OCI-LY7 (cell line): ENCODE measurements around the gene SLC39A12. TPM values are rescaled to one million over a fixed set of nuclear protein-coding genes. Genes with fewer than 3 reads are reported as not detected.

Experiments
- BruUV-seq: library from RNA; stranded (reverse); fragments of 400-500 nt; replicated peaks from 2 replicates; lab custom pipeline; 2021; lab: Mats Ljungman, UMichigan
- CTCF ChIA-PET: fragments of 300-600 bp; sonication (Branson Sonifier 250); formaldehyde crosslinking; loops from one replicate; lab custom pipeline; 2022; ENCODE audit warnings: antibody characterized with exemption; ENCODE audit not compliant: unreplicated experiment; lab: Charles Lee
- POLR2A ChIA-PET: fragments of 300-600 bp; sonication (Branson Sonifier 250); formaldehyde crosslinking; loops from one replicate; lab custom pipeline; 2022; ENCODE audit warnings: antibody characterized with exemption; lab: Charles Lee
- DNase-seq: peaks from one replicate; pipeline ENCODE4 v3.0.0-alpha.2; 2015; ENCODE audit warnings: low spot score
- H2AFZ ChIP-seq: fragments of 200-600 bp; sonication (generic), shearing (Covaris generic); 2 replicates; pipeline ENCODE4 v1.6.1; 2014; ENCODE audit warnings: mild to moderate bottlenecking, antibody characterized with exemption, low read length, moderate library complexity
- H3K27ac ChIP-seq: fragments of 200-600 bp; sonication (generic); 2 replicates; pipeline ENCODE4 v1.5.1; 2014; ENCODE audit warnings: mixed run types, low read depth, mild to moderate bottlenecking, moderate library complexity, low read length, inconsistent platforms; ENCODE audit not compliant: poor library complexity, severe bottlenecking
- H3K36me3 ChIP-seq: fragments of 200-600 bp; sonication (generic); 2 replicates; pipeline ENCODE4 v1.6.1; 2014; ENCODE audit warnings: mild to moderate bottlenecking, antibody characterized with exemption, low read length, moderate library complexity, mixed read lengths; ENCODE audit not compliant: insufficient read depth
- H3K4me1 ChIP-seq: fragments of 200-600 bp; sonication (generic); 2 replicates; pipeline ENCODE4 v1.5.1; 2014; ENCODE audit warnings: mild to moderate bottlenecking, low read length; ENCODE audit not compliant: insufficient read depth, poor library complexity, severe bottlenecking
- H3K4me2 ChIP-seq: fragments of 200-600 bp; sonication (generic); 2 replicates; pipeline ENCODE4 v1.6.1; 2014; ENCODE audit warnings: mild to moderate bottlenecking, low read length
- H3K4me3 ChIP-seq: fragments of 200-600 bp; sonication (generic); 2 replicates; pipeline ENCODE4 v1.5.1; 2014; ENCODE audit warnings: mild to moderate bottlenecking, low read depth, low read length; ENCODE audit not compliant: poor library complexity, severe bottlenecking
- H3K79me2 ChIP-seq: fragments of 200-600 bp; sonication (generic); 2 replicates; pipeline ENCODE4 v1.6.1; 2016; ENCODE audit warnings: low read depth, mild to moderate bottlenecking, low read length, moderate library complexity, mixed read lengths; ENCODE audit not compliant: insufficient read depth
- H3K9me2 ChIP-seq: fragments of 200-600 bp; sonication (generic); 2 replicates; pipeline ENCODE4 v1.6.1; 2016; ENCODE audit warnings: mild to moderate bottlenecking, low read length, mixed read lengths; ENCODE audit not compliant: insufficient read depth
- H3K9me3 ChIP-seq: fragments of 200-600 bp; sonication (generic); 2 replicates; pipeline ENCODE4 v1.6.1; 2014; ENCODE audit warnings: mild to moderate bottlenecking, mixed run types, low read length, mixed read lengths
- H4K20me1 ChIP-seq: fragments of 200-600 bp; sonication (generic); 2 replicates; pipeline ENCODE4 v1.6.1; 2014; ENCODE audit warnings: mild to moderate bottlenecking, antibody characterized with exemption, low read length, moderate library complexity, mixed read lengths; ENCODE audit not compliant: insufficient read depth
- EZH2phosphoT487 ChIP-seq: fragments of 200-600 bp; sonication (generic); IDR thresholded peaks from 2 replicates; pipeline ENCODE4 v1.6.1; 2018; ENCODE audit warnings: low read depth, borderline replicate concordance, mild to moderate bottlenecking, mixed run types, antibody characterized with exemption, low read length, moderate library complexity, mixed read lengths
- intact Hi-C: fragments of 100-400 bp; cut with micrococcal nuclease; formaldehyde crosslinking; loops from one replicate; pipeline ENCODE4 v1.10.0; 2022; ENCODE audit not compliant: unreplicated experiment
- total RNA-seq, 2 experiments: library from RNA; depleted of rRNA in 1 of 2; stranded (reverse); fragments of >200 nt in 1 of 2; shearing (Covaris generic) in 1 of 2; gene quantifications; 2 replicates each; pipeline ENCODE4 v1.2.3, GENCODE V29; 2014 to 2022
- TF ChIP-seq, protein P1 (sequence below): fragments of 200-600 bp; sonication (generic); conservative IDR thresholded peaks from 2 replicates; pipeline ENCODE4 v1.5.1; 2014; ENCODE audit warnings: mild to moderate bottlenecking, antibody characterized with exemption, low read length, moderate library complexity, mixed read lengths

Gene SLC39A12
- total RNA-seq, 2 experiments from 2014 or later = not detected

DNA sequence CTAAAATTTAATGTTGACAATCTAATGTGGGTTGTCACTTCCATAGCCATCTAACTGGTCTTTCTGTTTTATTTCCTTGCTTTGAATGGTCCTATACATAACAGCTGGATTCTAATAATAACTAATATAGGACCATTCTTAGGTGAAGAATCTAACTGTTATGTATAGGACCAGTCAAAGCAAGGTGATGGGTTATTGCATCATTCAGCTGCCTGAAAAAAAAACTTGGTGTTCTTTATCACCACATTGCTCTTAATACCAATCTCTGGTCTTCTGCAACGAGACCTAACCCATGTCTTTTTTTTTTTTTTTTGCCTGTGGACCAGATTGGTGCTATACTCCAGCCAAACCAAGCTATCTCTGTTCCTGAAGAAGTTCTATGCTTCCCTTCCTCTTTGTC lies 45.7 kb upstream of the SLC39A12 start:
- no peak overlapping the region for H3K4me3 ChIP-seq
- no TSS peak for BruUV-seq
- H3K4me1 ChIP-seq = no peaks in the 10 kb centered on the region
- no peaks in the 10 kb centered on the region for H4K20me1 ChIP-seq
- H3K79me2 ChIP-seq = no peaks in the 10 kb centered on the region
- no peak overlapping the region for H2AFZ ChIP-seq
- TF ChIP-seq, protein P1, sequence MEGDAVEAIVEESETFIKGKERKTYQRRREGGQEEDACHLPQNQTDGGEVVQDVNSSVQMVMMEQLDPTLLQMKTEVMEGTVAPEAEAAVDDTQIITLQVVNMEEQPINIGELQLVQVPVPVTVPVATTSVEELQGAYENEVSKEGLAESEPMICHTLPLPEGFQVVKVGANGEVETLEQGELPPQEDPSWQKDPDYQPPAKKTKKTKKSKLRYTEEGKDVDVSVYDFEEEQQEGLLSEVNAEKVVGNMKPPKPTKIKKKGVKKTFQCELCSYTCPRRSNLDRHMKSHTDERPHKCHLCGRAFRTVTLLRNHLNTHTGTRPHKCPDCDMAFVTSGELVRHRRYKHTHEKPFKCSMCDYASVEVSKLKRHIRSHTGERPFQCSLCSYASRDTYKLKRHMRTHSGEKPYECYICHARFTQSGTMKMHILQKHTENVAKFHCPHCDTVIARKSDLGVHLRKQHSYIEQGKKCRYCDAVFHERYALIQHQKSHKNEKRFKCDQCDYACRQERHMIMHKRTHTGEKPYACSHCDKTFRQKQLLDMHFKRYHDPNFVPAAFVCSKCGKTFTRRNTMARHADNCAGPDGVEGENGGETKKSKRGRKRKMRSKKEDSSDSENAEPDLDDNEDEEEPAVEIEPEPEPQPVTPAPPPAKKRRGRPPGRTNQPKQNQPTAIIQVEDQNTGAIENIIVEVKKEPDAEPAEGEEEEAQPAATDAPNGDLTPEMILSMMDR = no peak
- TF ChIP-seq EZH2phosphoT487 = no peak
- no peaks in the 10 kb centered on the region for H3K9me2 ChIP-seq
- H3K4me2 ChIP-seq = no peak overlapping the region
- ChIA-PET CTCF (no interaction called here), POLR2A (no interaction called here)
- intact Hi-C loops = no loop called here
- H3K27ac ChIP-seq = no peak overlapping the region
- no peaks in the 10 kb centered on the region for H3K9me3 ChIP-seq
- no peak for DNase-seq
- H3K36me3 ChIP-seq = no peaks in the 10 kb centered on the region

DNA sequence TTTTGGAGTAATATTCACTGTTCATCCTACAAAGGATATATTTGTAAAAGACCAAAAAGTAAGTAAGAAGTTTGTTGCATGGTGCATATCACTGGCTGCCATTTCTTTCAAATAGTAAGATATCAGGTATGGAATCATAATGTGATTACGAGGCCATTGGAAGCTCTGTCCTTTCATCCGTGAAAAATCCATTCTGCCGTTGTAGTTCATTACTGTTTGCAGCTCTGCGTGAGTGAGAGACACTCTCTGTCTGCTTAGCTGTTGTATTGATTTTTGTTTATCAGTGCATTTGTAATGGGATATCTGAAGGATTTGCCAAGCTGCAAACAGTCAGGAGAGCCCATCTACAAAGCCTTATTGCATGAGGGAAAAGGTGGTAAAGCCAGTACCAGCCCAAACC lies 44.1 kb upstream of the SLC39A12 start:
- H3K4me3 ChIP-seq = no peak overlapping the region
- ChIA-PET CTCF (no interaction called here), POLR2A (no interaction called here)
- TF ChIP-seq EZH2phosphoT487 = no peak
- TF ChIP-seq, protein P1 = no peak
- no TSS peak for BruUV-seq
- H3K9me3 ChIP-seq = no peaks in the 10 kb centered on the region
- H4K20me1 ChIP-seq = no peaks in the 10 kb centered on the region
- no peak overlapping the region for H3K4me2 ChIP-seq
- H3K4me1 ChIP-seq = no peaks in the 10 kb centered on the region
- H2AFZ ChIP-seq = no peak overlapping the region
- no peaks in the 10 kb centered on the region for H3K9me2 ChIP-seq
- no peak for DNase-seq
- no peak overlapping the region for H3K27ac ChIP-seq
- no peaks in the 10 kb centered on the region for H3K36me3 ChIP-seq
- intact Hi-C loops = no loop called here
- H3K79me2 ChIP-seq = no peaks in the 10 kb centered on the region

DNA sequence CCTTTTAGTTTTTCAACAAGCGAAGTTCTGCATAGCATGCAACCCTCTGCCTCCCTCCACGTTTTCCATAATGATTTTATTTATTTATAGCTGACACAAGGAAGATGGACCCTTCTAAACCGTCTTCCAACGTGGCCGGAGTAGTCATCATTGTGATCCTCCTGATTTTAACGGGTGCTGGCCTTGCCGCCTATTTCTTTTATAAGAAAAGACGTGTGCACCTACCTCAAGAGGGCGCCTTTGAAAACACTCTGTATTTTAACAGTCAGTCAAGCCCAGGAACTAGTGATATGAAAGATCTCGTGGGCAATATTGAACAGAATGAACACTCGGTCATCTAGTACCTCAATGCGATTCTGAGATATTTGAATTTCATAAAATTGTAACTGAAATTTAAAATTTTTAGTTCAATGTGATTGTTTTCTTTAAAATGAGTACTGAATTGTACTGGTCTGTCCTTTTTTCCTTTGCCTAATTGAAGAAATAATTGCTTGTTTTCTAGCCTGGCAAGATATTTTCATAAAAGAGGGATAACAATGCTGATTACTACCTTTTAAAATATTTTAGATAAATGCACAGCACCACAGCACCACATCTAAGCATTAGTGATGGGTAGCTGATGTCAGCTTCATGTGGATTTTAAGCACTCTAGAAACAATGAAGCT lies 41.5 kb upstream of the SLC39A12 start:
- Histone ChIP-seq H4K20me1 (no peaks in the 10 kb centered on the region), H3K79me2 (no peaks in the 10 kb centered on the region), H3K4me2 (no peak overlapping the region), H3K27ac (no peak overlapping the region), H3K36me3 (no peaks in the 10 kb centered on the region), H2AFZ (no peak overlapping the region), H3K4me1 (no peaks in the 10 kb centered on the region), H3K9me2 (no peaks in the 10 kb centered on the region), H3K9me3 (no peaks in the 10 kb centered on the region), H3K4me3 (no peak overlapping the region)
- POLR2A ChIA-PET = interaction anchor here (0.5 kb wide), 1 partner anchor 34 kb away, joined by 3 read pairs; no protein-coding TSS in a partner anchor
- intact Hi-C loops = loop anchor here (2.0 kb wide), 1 partner anchor 195 kb away; no protein-coding TSS in a partner anchor
- CTCF ChIA-PET = no interaction called here
- no TSS peak for BruUV-seq
- peak; percentile 50 for DNase-seq
- TF ChIP-seq EZH2phosphoT487 = no peak
- TF ChIP-seq, protein P1 = peak; percentile 82
